GM06990 (cell line): Measurements from ENCODE around the gene DAPK1.

Experiments
- DNase-seq: peaks from one replicate; pipeline ENCODE4 v3.0.0-alpha.2; 2011; ENCODE audit not compliant: insufficient read length; ENCODE audit errors: extremely low read depth
- H3K27me3 ChIP-seq: replicated peaks from 2 replicates; pipeline ENCODE4 v1.6.0; 2011; ENCODE audit warnings: low read length; ENCODE audit not compliant: control insufficient read depth, insufficient read depth
- H3K36me3 ChIP-seq: 2 replicates; pipeline ENCODE4 v1.5.1; 2011; ENCODE audit warnings: low read length; ENCODE audit not compliant: control insufficient read depth, insufficient read depth
- H3K4me3 ChIP-seq: replicated peaks from 2 replicates; pipeline ENCODE4 v1.5.1; 2011; ENCODE audit warnings: low read depth, mild to moderate bottlenecking, control low read depth, low read length
- CTCF ChIP-seq: IDR thresholded peaks from 2 replicates; pipeline ENCODE4 v1.5.1; 2011; ENCODE audit warnings: low read length, control low read depth, mild to moderate bottlenecking, inconsistent platforms; ENCODE audit not compliant: insufficient read depth, poor library complexity, severe bottlenecking

Gene DAPK1

GRCh38 chr9:87518702-87519335, 21.2 kb downstream of the DAPK1 start:
- H3K27me3 ChIP-seq: no peaks in the 10 kb centered on the region
- no peak overlapping the region for H3K4me3 ChIP-seq
- peaks cover 2% of the 10 kb centered on the region; the same call in 1 of the 2 replicates for H3K36me3 ChIP-seq
- no peak for TF ChIP-seq CTCF
- no peak for DNase-seq

GRCh38 chr9:87519461-87519860, 21.8 kb downstream of the DAPK1 start:
- no peak overlapping the region for H3K4me3 ChIP-seq
- no peak for TF ChIP-seq CTCF
- peaks cover 4% of the 10 kb centered on the region; the same call in 1 of the 2 replicates for H3K36me3 ChIP-seq
- no peak for DNase-seq
- H3K27me3 ChIP-seq: no peaks in the 10 kb centered on the region

- no peak for DNase-seq
- no peak for TF ChIP-seq CTCF
- H3K4me3 ChIP-seq: no peak overlapping the region
- H3K36me3 ChIP-seq: peaks cover 4% of the 10 kb centered on the region
- H3K27me3 ChIP-seq: no peaks in the 10 kb centered on the region
Measured at GRCh38 chr9:87520172-87520683, 22.6 kb downstream of the DAPK1 start.

GRCh38 chr9:87521834-87522233, 24.2 kb downstream of the DAPK1 start:
- Histone ChIP-seq H3K36me3 (peaks cover 5% of the 10 kb centered on the region), H3K27me3 (no peaks in the 10 kb centered on the region), H3K4me3 (no peak overlapping the region)
- no peak for DNase-seq
- TF ChIP-seq CTCF: no peak

- Histone ChIP-seq H3K4me3 (no peak overlapping the region), H3K27me3 (no peaks in the 10 kb centered on the region), H3K36me3 (peaks cover 5% of the 10 kb centered on the region)
- TF ChIP-seq CTCF: no peak
- DNase-seq: no peak
Measured at GRCh38 chr9:87524061-87524460, 26.4 kb downstream of the DAPK1 start.
